Measurements from ENCODE around the gene STAC3.
"Not testable (repeated sequence)": the region's sequence is repeated elsewhere in the genome, so short reads cannot be mapped to it uniquely, and the experiment has no call there.

STAC3 gene

GRCh38 chr12:57250956-57251355, at the start of gene STAC3:
TSS of gene STAC3 (minus strand) at chr12:57251187. CDS start at chr12:57249636, 1,551 bp downstream.
- DNase-seq (ENCODE audit: low read depth, low spot score): no peak
- TF ChIP-seq CTCF (IDR thresholded peaks at IDR 0.05; ENCODE audit: low read depth, low read length): no peak
- H3K4me3 ChIP-seq (ENCODE audit: low read depth, low read length): no peak within 1 kb of the TSS
- in situ Hi-C loops (cut with HindIII; ENCODE audit: low sequenced_read_pairs): no loop called here

- H3K4me3 ChIP-seq (ENCODE audit: low read depth, low read length): no peak overlapping the region
- DNase-seq (ENCODE audit: low read depth, low spot score): peak; percentile 57
- no peak for TF ChIP-seq CTCF (IDR thresholded peaks at IDR 0.05; ENCODE audit: low read depth, low read length)
- in situ Hi-C loops (cut with HindIII; ENCODE audit: low sequenced_read_pairs): no loop called here
These were observed 48.6 kb upstream of the STAC3 start for GRCh38 chr12:57299514-57300016.

GRCh38 chr12:57296291-57296690, 45.3 kb upstream of the STAC3 start:
- no peak overlapping the region for H3K4me3 ChIP-seq (ENCODE audit: low read depth, low read length)
- in situ Hi-C loops (cut with HindIII; ENCODE audit: low sequenced_read_pairs): no loop called here
- no peak for TF ChIP-seq CTCF (IDR thresholded peaks at IDR 0.05; ENCODE audit: low read depth, low read length)
- DNase-seq (ENCODE audit: low read depth, low spot score): no peak

GRCh38 chr12:57282073-57282472, 31.1 kb upstream of the STAC3 start:
- in situ Hi-C loops (cut with HindIII; ENCODE audit: low sequenced_read_pairs); H3K4me3 ChIP-seq (ENCODE audit: low read depth, low read length); DNase-seq (ENCODE audit: low read depth, low spot score): not testable (repeated sequence)

GRCh38 chr12:57280211-57281062, 29.4 kb upstream of the STAC3 start:
- DNase-seq (ENCODE audit: low read depth, low spot score): peak; percentile 91
- TF ChIP-seq CTCF (IDR thresholded peaks at IDR 0.05; ENCODE audit: low read depth, low read length): no peak
- in situ Hi-C loops (cut with HindIII; ENCODE audit: low sequenced_read_pairs): no loop called here
- H3K4me3 ChIP-seq (ENCODE audit: low read depth, low read length): no peak overlapping the region

- in situ Hi-C loops (cut with HindIII; ENCODE audit: low sequenced_read_pairs): no loop called here
- H3K4me3 ChIP-seq (ENCODE audit: low read depth, low read length): no peak overlapping the region
- TF ChIP-seq CTCF (IDR thresholded peaks at IDR 0.05; ENCODE audit: low read depth, low read length): no peak
- DNase-seq (ENCODE audit: low read depth, low spot score): no peak
These were observed 27.7 kb upstream of the STAC3 start for GRCh38 chr12:57278465-57279381.

Data from astrocyte of the spinal cord (primary cell).